Measurements from ENCODE around the gene GNG8. TPM values are rescaled to one million over a fixed set of nuclear protein-coding genes. Genes with fewer than 3 reads are reported as not detected.
"Not testable (repeated sequence)": the region's sequence is repeated elsewhere in the genome, so short reads cannot be mapped to it uniquely, and the experiment has no call there.

Gene GNG8
- total RNA-seq, 1 donor = not detected

GRCh38 chr19:46633130-46633529, 2.9 kb downstream of the GNG8 start:
- no peak overlapping the region for H3K4me3 ChIP-seq (ENCODE audit: low read depth, low read length)
- no peak for TF ChIP-seq CTCF (IDR thresholded peaks at IDR 0.05; ENCODE audit: insufficient read depth, low read length)
- DNase-seq (ENCODE audit: low read depth) = no peak

GRCh38 chr19:46631481-46631880, 4.5 kb downstream of the GNG8 start:
- no peak overlapping the region for H3K4me3 ChIP-seq (ENCODE audit: low read depth, low read length)
- DNase-seq (ENCODE audit: low read depth) = peak; percentile 34
- TF ChIP-seq CTCF (IDR thresholded peaks at IDR 0.05; ENCODE audit: insufficient read depth, low read length) = no peak

GRCh38 chr19:46630586-46631205, 5.3 kb downstream of the GNG8 start:
- no peak for TF ChIP-seq CTCF (IDR thresholded peaks at IDR 0.05; ENCODE audit: insufficient read depth, low read length)
- no peak overlapping the region for H3K4me3 ChIP-seq (ENCODE audit: low read depth, low read length)
- no peak for DNase-seq (ENCODE audit: low read depth)

GRCh38 chr19:46629546-46630025, 6.4 kb downstream of the GNG8 start:
- no peak for DNase-seq (ENCODE audit: low read depth)
- no peak overlapping the region for H3K4me3 ChIP-seq (ENCODE audit: low read depth, low read length)
- no peak for TF ChIP-seq CTCF (IDR thresholded peaks at IDR 0.05; ENCODE audit: insufficient read depth, low read length)

GRCh38 chr19:46628970-46629369, 7.0 kb downstream of the GNG8 start:
- not testable (repeated sequence) for DNase-seq (ENCODE audit: low read depth)

GRCh38 chr19:46626446-46626845, 9.6 kb downstream of the GNG8 start:
- H3K4me3 ChIP-seq (ENCODE audit: low read depth, low read length) = no peak overlapping the region
- TF ChIP-seq CTCF (IDR thresholded peaks at IDR 0.05; ENCODE audit: insufficient read depth, low read length) = no peak
- DNase-seq (ENCODE audit: low read depth) = no peak

More at GRCh38 chr19:46628970-46629369, 7.0 kb downstream of the GNG8 start:
- not testable (repeated sequence) for H3K4me3 ChIP-seq (ENCODE audit: low read depth, low read length)

- TF ChIP-seq CTCF (IDR thresholded peaks at IDR 0.05; ENCODE audit: insufficient read depth, low read length) = no peak
- no peak overlapping the region for H3K4me3 ChIP-seq (ENCODE audit: low read depth, low read length)
- no peak for DNase-seq (ENCODE audit: low read depth)
Observed at GRCh38 chr19:46625731-46626130, 10.3 kb downstream of the GNG8 start.
